Activated CD8-positive, alpha-beta memory T cell treated with anti-CD3 and anti-CD28 coated beads, Interleukin-2, amount 10 ng/mL, durations not matched to agents 7 days and 5 days (primary cell): ENCODE data around the gene OMP. TPM values are rescaled to one million over a fixed set of nuclear protein-coding genes. Genes with fewer than 3 reads are reported as not detected.

Experiments
- ATAC-seq: fragments of 150-1000 bp; cut with Tn5 transposase; one replicate; pipeline ENCODE4 v1.10.0; 2021; ENCODE audit warnings: moderate library complexity
- CTCF ChIA-PET: fragments of 350-600 bp; sonication (Branson Sonifier 250); formaldehyde crosslinking; loops from one replicate; lab custom pipeline; 2021; ENCODE audit warnings: antibody characterized with exemption; lab: Charles Lee
- DNase-seq: peaks from one replicate; pipeline ENCODE4 v3.0.0-alpha.2; 2020
- H3K27ac Mint-ChIP-seq: one replicate; pipeline ENCODE4 v1.8.0; 2021; ENCODE audit warnings: mild to moderate bottlenecking, mixed read lengths
- H3K27me3 Mint-ChIP-seq: one replicate; pipeline ENCODE4 v1.8.0; 2021; ENCODE audit warnings: mixed read lengths
- H3K36me3 Mint-ChIP-seq: one replicate; pipeline ENCODE4 v1.8.0; 2021; ENCODE audit warnings: mild to moderate bottlenecking, mixed read lengths
- H3K4me1 Mint-ChIP-seq: one replicate; pipeline ENCODE4 v1.8.0; 2021; ENCODE audit warnings: mixed read lengths
- H3K4me3 Mint-ChIP-seq: one replicate; pipeline ENCODE4 v1.8.0; 2021; ENCODE audit warnings: mild to moderate bottlenecking, moderate library complexity, mixed read lengths
- H3K9me3 Mint-ChIP-seq: one replicate; pipeline ENCODE4 v1.8.0; 2022; ENCODE audit warnings: low read depth, mixed read lengths
- total RNA-seq, 2 experiments: library from RNA; stranded (reverse); gene quantifications; one replicate each; pipeline ENCODE4 v1.2.3, GENCODE V29; 2021

Gene OMP
- total RNA-seq, 2 experiments from 2014 or later, result not detected

- H3K9me3 Mint-ChIP-seq, result no peaks in the 10 kb centered on the region
- no peak overlapping the region for H3K4me3 Mint-ChIP-seq
- ATAC-seq (no peak), DNase-seq (no peak)
- no peaks in the 10 kb centered on the region for H3K36me3 Mint-ChIP-seq
- CTCF ChIA-PET, result interaction anchor here (0.7 to 3.8 kb wide), 4 partner anchors 10 to 198 kb away, joined by 3 to 21 read pairs (median 8); no protein-coding TSS in a partner anchor
- no peaks in the 10 kb centered on the region for H3K27me3 Mint-ChIP-seq
- peaks cover 5% of the 10 kb centered on the region for H3K4me1 Mint-ChIP-seq
- no peak overlapping the region for H3K27ac Mint-ChIP-seq
Measured at GRCh38 chr11:77117492-77117891, 14.9 kb downstream of the OMP start.

- H3K9me3 Mint-ChIP-seq, result no peaks in the 10 kb centered on the region
- H3K27ac Mint-ChIP-seq, result no peak overlapping the region
- H3K4me3 Mint-ChIP-seq, result no peak overlapping the region
- DNase-seq (no peak), ATAC-seq (no peak)
- no peaks in the 10 kb centered on the region for H3K36me3 Mint-ChIP-seq
- CTCF ChIA-PET, result interaction anchor here (3.7 kb wide), 1 partner anchor 9 kb away, joined by 21 read pairs; no protein-coding TSS in a partner anchor
- no peaks in the 10 kb centered on the region for H3K27me3 Mint-ChIP-seq
- peaks cover 5% of the 10 kb centered on the region for H3K4me1 Mint-ChIP-seq
Measured at GRCh38 chr11:77118086-77118485, 15.4 kb downstream of the OMP start.

- DNase-seq, result no peak
- CTCF ChIA-PET, result interaction anchor here (0.9 kb wide), 1 partner anchor 8 kb away, joined by 3 read pairs; no protein-coding TSS in a partner anchor
- ATAC-seq, result no peak
- Mint-ChIP-seq H3K36me3 (no peaks in the 10 kb centered on the region), H3K27ac (no peak overlapping the region), H3K9me3 (no peaks in the 10 kb centered on the region), H3K4me3 (no peak overlapping the region), H3K4me1 (peaks cover 3% of the 10 kb centered on the region), H3K27me3 (no peaks in the 10 kb centered on the region)
Measured at GRCh38 chr11:77118971-77119370, 16.3 kb downstream of the OMP start.

- Mint-ChIP-seq H3K36me3 (no peaks in the 10 kb centered on the region), H3K4me1 (peaks cover 3% of the 10 kb centered on the region), H3K9me3 (no peaks in the 10 kb centered on the region), H3K27me3 (no peaks in the 10 kb centered on the region), H3K27ac (no peak overlapping the region), H3K4me3 (no peak overlapping the region)
- DNase-seq (no peak), ATAC-seq (no peak)
- CTCF ChIA-PET, result no interaction called here
Measured at GRCh38 chr11:77119531-77119936, 16.9 kb downstream of the OMP start.

DNA sequence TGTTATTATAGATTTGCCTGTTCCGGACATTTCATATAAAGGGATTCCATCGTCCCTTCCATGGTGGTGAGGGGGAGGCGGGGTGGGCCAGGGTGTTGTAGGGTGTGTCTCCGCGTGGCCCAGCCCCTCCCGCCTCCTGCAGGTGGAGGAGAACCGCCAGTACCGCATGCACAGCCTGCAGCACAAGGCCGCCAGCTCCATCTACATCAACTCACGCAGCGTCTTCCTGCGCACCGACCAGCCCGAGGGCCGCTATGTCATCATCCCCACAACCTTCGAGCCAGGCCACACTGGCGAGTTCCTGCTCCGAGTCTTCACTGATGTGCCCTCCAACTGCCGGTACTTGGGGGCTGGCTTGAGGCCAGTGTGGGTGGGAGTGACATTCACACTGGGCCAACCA is 17.9 kb downstream of the OMP start:
- CTCF ChIA-PET, result no interaction called here
- H3K27ac Mint-ChIP-seq, result no peak overlapping the region
- H3K27me3 Mint-ChIP-seq, result no peaks in the 10 kb centered on the region
- H3K4me3 Mint-ChIP-seq, result no peak overlapping the region
- no peaks in the 10 kb centered on the region for H3K9me3 Mint-ChIP-seq
- H3K36me3 Mint-ChIP-seq, result no peaks in the 10 kb centered on the region
- peaks cover 3% of the 10 kb centered on the region for H3K4me1 Mint-ChIP-seq
- no peak for ATAC-seq
- no peak for DNase-seq

GRCh38 chr11:77121096-77121640 is 18.5 kb downstream of the OMP start:
- ATAC-seq (no peak), DNase-seq (no peak)
- Mint-ChIP-seq H3K27ac (no peak overlapping the region), H3K27me3 (peaks cover 1% of the 10 kb centered on the region), H3K4me3 (no peak overlapping the region), H3K9me3 (no peaks in the 10 kb centered on the region), H3K4me1 (peaks cover 3% of the 10 kb centered on the region), H3K36me3 (no peaks in the 10 kb centered on the region)
- CTCF ChIA-PET, result no interaction called here

GRCh38 chr11:77121876-77122575 is 19.4 kb downstream of the OMP start:
- no peaks in the 10 kb centered on the region for H3K36me3 Mint-ChIP-seq
- H3K4me1 Mint-ChIP-seq, result peaks cover 3% of the 10 kb centered on the region
- no peak for DNase-seq
- no peak overlapping the region for H3K4me3 Mint-ChIP-seq
- H3K27ac Mint-ChIP-seq, result no peak overlapping the region
- no peak for ATAC-seq
- CTCF ChIA-PET, result interaction anchor here (1.0 to 2.1 kb wide), 4 partner anchors 21 to 426 kb away, joined by 3 to 12 read pairs (median 5); no protein-coding TSS in a partner anchor
- peaks cover 4% of the 10 kb centered on the region for H3K27me3 Mint-ChIP-seq
- no peaks in the 10 kb centered on the region for H3K9me3 Mint-ChIP-seq

GRCh38 chr11:77122576-77123212 is 20.1 kb downstream of the OMP start:
- no peak for ATAC-seq
- H3K4me1 Mint-ChIP-seq, result peaks cover 6% of the 10 kb centered on the region
- H3K27me3 Mint-ChIP-seq, result peaks cover 8% of the 10 kb centered on the region
- no peaks in the 10 kb centered on the region for H3K9me3 Mint-ChIP-seq
- CTCF ChIA-PET, result interaction anchor here (1.0 to 2.1 kb wide), 5 partner anchors 21 to 425 kb away, joined by 3 to 12 read pairs (median 4); no protein-coding TSS in a partner anchor
- no peak overlapping the region for H3K4me3 Mint-ChIP-seq
- H3K27ac Mint-ChIP-seq, result no peak overlapping the region
- H3K36me3 Mint-ChIP-seq, result no peaks in the 10 kb centered on the region
- DNase-seq, result no peak

- peaks cover 6% of the 10 kb centered on the region for H3K4me1 Mint-ChIP-seq
- peaks cover 12% of the 10 kb centered on the region for H3K27me3 Mint-ChIP-seq
- no peak overlapping the region for H3K27ac Mint-ChIP-seq
- no peak for ATAC-seq
- CTCF ChIA-PET, result interaction anchor here (1.8 to 2.1 kb wide), 2 partner anchors 58 to 64 kb away, joined by 3 to 12 read pairs; no protein-coding TSS in a partner anchor
- no peaks in the 10 kb centered on the region for H3K36me3 Mint-ChIP-seq
- H3K4me3 Mint-ChIP-seq, result no peak overlapping the region
- H3K9me3 Mint-ChIP-seq, result no peaks in the 10 kb centered on the region
- DNase-seq, result no peak
Measured at GRCh38 chr11:77123591-77123990, 21.0 kb downstream of the OMP start.

GRCh38 chr11:77124041-77124440 is 21.4 kb downstream of the OMP start:
- CTCF ChIA-PET, result interaction anchor here (1.8 kb wide), 1 partner anchor 59 kb away, joined by 3 read pairs; no protein-coding TSS in a partner anchor
- Mint-ChIP-seq H3K27ac (no peak overlapping the region), H3K36me3 (no peaks in the 10 kb centered on the region), H3K4me3 (no peak overlapping the region), H3K27me3 (peaks cover 13% of the 10 kb centered on the region), H3K9me3 (no peaks in the 10 kb centered on the region), H3K4me1 (peaks cover 6% of the 10 kb centered on the region)
- ATAC-seq, result no peak
- DNase-seq, result no peak

GRCh38 chr11:77124488-77124887 is 21.8 kb downstream of the OMP start:
- Mint-ChIP-seq H3K27ac (no peak overlapping the region), H3K9me3 (no peaks in the 10 kb centered on the region), H3K27me3 (peaks cover 13% of the 10 kb centered on the region), H3K4me3 (no peak overlapping the region), H3K36me3 (no peaks in the 10 kb centered on the region), H3K4me1 (peaks cover 6% of the 10 kb centered on the region)
- CTCF ChIA-PET, result interaction anchor here (1.8 kb wide), 1 partner anchor 59 kb away, joined by 3 read pairs; no protein-coding TSS in a partner anchor
- DNase-seq (no peak), ATAC-seq (no peak)

GRCh38 chr11:77125191-77125590 is 22.6 kb downstream of the OMP start:
- no peaks in the 10 kb centered on the region for H3K36me3 Mint-ChIP-seq
- no peak overlapping the region for H3K27ac Mint-ChIP-seq
- H3K4me1 Mint-ChIP-seq, result peaks cover 6% of the 10 kb centered on the region
- CTCF ChIA-PET, result no interaction called here
- peaks cover 13% of the 10 kb centered on the region for H3K27me3 Mint-ChIP-seq
- DNase-seq, result no peak
- H3K4me3 Mint-ChIP-seq, result no peak overlapping the region
- H3K9me3 Mint-ChIP-seq, result no peaks in the 10 kb centered on the region
- no peak for ATAC-seq

DNA sequence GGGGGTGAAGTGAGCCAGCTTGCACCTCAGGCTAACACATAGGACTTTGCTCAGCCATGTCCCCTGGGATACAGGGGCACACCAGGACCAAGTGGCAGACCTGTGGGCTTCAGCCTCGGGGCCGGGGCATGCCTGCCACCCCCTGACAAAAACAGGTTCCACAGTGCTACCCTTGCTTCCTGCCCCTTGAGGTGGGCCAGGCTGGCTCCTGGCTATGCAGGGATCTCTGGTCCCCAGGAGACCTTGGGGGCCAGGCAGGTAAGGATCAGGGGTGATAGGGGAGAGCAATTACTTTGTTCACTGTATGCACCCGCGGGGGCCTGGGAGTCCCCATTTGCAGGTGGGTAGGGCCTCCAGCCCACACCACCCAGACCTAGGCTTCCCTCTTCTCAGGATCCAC is 23.1 kb downstream of the OMP start:
- Mint-ChIP-seq H3K4me1 (peaks cover 6% of the 10 kb centered on the region), H3K9me3 (no peaks in the 10 kb centered on the region), H3K27ac (no peak overlapping the region), H3K27me3 (peaks cover 13% of the 10 kb centered on the region), H3K36me3 (no peaks in the 10 kb centered on the region), H3K4me3 (no peak overlapping the region)
- CTCF ChIA-PET, result interaction anchor here (5.3 kb wide), 1 partner anchor 61 kb away, joined by 162 read pairs; no protein-coding TSS in a partner anchor
- DNase-seq (no peak), ATAC-seq (no peak)
